HepG2 (cell line): ENCODE data around the gene FAM83G. TPM values are rescaled to one million over a fixed set of nuclear protein-coding genes. Genes with fewer than 3 reads are reported as not detected.

Source experiments
- ATF7-NPFF ChIP-seq: sonication (generic); formaldehyde crosslinking; IDR thresholded peaks from 2 replicates; pipeline ENCODE4 v1.8.1; 2023; ENCODE audit warnings: mild to moderate bottlenecking, low read depth, missing genetic modification reagents, moderate library complexity
- E2F5 ChIP-seq: sonication (generic); formaldehyde crosslinking; conservative IDR thresholded peaks from 2 replicates; pipeline ENCODE4 v1.4.0; 2020; ENCODE audit warnings: missing genetic modification reagents
- EEA1 ChIP-seq: sonication (generic); formaldehyde crosslinking; IDR thresholded peaks from 2 replicates; pipeline ENCODE4 v1.5.1; 2020; ENCODE audit warnings: mild to moderate bottlenecking, missing genetic modification reagents, borderline replicate concordance
- FIP1L1 ChIP-seq: fragments of 200-400 bp; formaldehyde crosslinking; IDR thresholded peaks from 2 replicates; pipeline ENCODE4 v1.6.1; 2018; ENCODE audit warnings: low read depth, mild to moderate bottlenecking, low read length, moderate library complexity, borderline replicate concordance; ENCODE audit not compliant: insufficient read depth
- FOXJ3 ChIP-seq: sonication (generic); formaldehyde crosslinking; IDR thresholded peaks from 2 replicates; pipeline ENCODE4 v1.4.0; 2020; ENCODE audit warnings: missing genetic modification reagents, mild to moderate bottlenecking, borderline replicate concordance
- HDAC1 ChIP-seq: sonication (generic); formaldehyde crosslinking; IDR thresholded peaks from 2 replicates; pipeline ENCODE4 v1.5.1; 2020; ENCODE audit warnings: mild to moderate bottlenecking, missing genetic modification reagents
- HNRNPL ChIP-seq: fragments of 200-400 bp; formaldehyde crosslinking; IDR thresholded peaks from 2 replicates; pipeline ENCODE4 v1.6.1; 2017; ENCODE audit warnings: mild to moderate bottlenecking, low read depth, low read length
- HOXA5 ChIP-seq: sonication (generic); formaldehyde crosslinking; IDR thresholded peaks from 2 replicates; pipeline ENCODE4 v1.4.0; 2020; ENCODE audit warnings: missing genetic modification reagents
- MXD4 ChIP-seq: IDR thresholded peaks from 2 replicates; pipeline ENCODE4 v1.6.1; 2016; ENCODE audit warnings: mild to moderate bottlenecking, missing biosample characterization, missing genetic modification reagents
- MYC ChIP-seq: sonication (generic); formaldehyde crosslinking; IDR thresholded peaks from 2 replicates; pipeline ENCODE4 v1.9.0; 2021; ENCODE audit warnings: missing genetic modification reagents, borderline replicate concordance
- POGZ ChIP-seq: sonication (generic); formaldehyde crosslinking; IDR thresholded peaks from 2 replicates; pipeline ENCODE4 v1.4.0; 2020; ENCODE audit warnings: mild to moderate bottlenecking, missing genetic modification reagents
- POLR2G ChIP-seq: fragments of 200-400 bp; formaldehyde crosslinking; IDR thresholded peaks from 2 replicates; pipeline ENCODE4 v1.6.1; 2018; ENCODE audit warnings: mild to moderate bottlenecking, low read depth, low read length, moderate library complexity
- SOX6 ChIP-seq, 2 experiments: fragments of 450-650 bp in 1 of 2; sonication (generic) in 1 of 2; formaldehyde crosslinking in 1 of 2; IDR thresholded peaks; 2 replicates each; pipeline versions ENCODE4 v1.4.0 to v1.6.1; 2017 to 2020; ENCODE audit warnings: antibody characterized with exemption in 1 of 2, mild to moderate bottlenecking in 1 of 2, missing genetic modification reagents in 1 of 2
- TARDBP ChIP-seq: sonication (generic); formaldehyde crosslinking; IDR thresholded peaks from 2 replicates; pipeline ENCODE4 v1.8.0; 2022; ENCODE audit warnings: mild to moderate bottlenecking, missing genetic modification reagents
- TCF12 ChIP-seq, 2 experiments: fragments of 450-650 bp in 1 of 2; sonication (generic) in 1 of 2; formaldehyde crosslinking in 1 of 2; IDR thresholded peaks; 2 replicates each; pipeline versions ENCODE4 v1.6.1 to v1.8.0; 2017 to 2022; ENCODE audit warnings: antibody characterized with exemption in 1 of 2, mild to moderate bottlenecking in 1 of 2, missing genetic modification reagents in 1 of 2, moderate library complexity in 1 of 2
- TRIM24 ChIP-seq: sonication (generic); formaldehyde crosslinking; IDR thresholded peaks from 2 replicates; pipeline ENCODE4 v1.8.0; 2022; ENCODE audit warnings: mild to moderate bottlenecking, missing genetic modification reagents
- ZBTB20 ChIP-seq: sonication (generic); formaldehyde crosslinking; IDR thresholded peaks from 2 replicates; pipeline ENCODE4 v1.8.1; 2023; ENCODE audit warnings: missing genetic modification reagents, low read depth, mild to moderate bottlenecking, borderline replicate concordance
- ZNF180 ChIP-seq: sonication (generic); formaldehyde crosslinking; IDR thresholded peaks from 2 replicates; pipeline ENCODE4 v1.4.0; 2020; ENCODE audit warnings: low read depth, missing genetic modification reagents, borderline replicate concordance
- ZNF232 ChIP-seq: sonication (generic); formaldehyde crosslinking; IDR thresholded peaks from 2 replicates; pipeline ENCODE4 v1.4.0; 2020; ENCODE audit warnings: missing genetic modification reagents, borderline replicate concordance
- ZNF432 ChIP-seq: sonication (generic); formaldehyde crosslinking; IDR thresholded peaks from 2 replicates; pipeline ENCODE4 v1.5.0; 2020; ENCODE audit warnings: missing genetic modification reagents, mild to moderate bottlenecking, borderline replicate concordance
- ZNF503 ChIP-seq: sonication (generic); formaldehyde crosslinking; IDR thresholded peaks from 2 replicates; pipeline ENCODE4 v1.4.0; 2020; ENCODE audit warnings: missing genetic modification reagents
- ZNF672 ChIP-seq: sonication (generic); formaldehyde crosslinking; IDR thresholded peaks from 2 replicates; pipeline ENCODE4 v1.8.1; 2022; ENCODE audit warnings: missing genetic modification reagents
- ZNF704 ChIP-seq: sonication (generic); formaldehyde crosslinking; IDR thresholded peaks from 2 replicates; pipeline ENCODE4 v1.8.1; 2023; ENCODE audit warnings: mild to moderate bottlenecking, inconsistent platforms, moderate library complexity, missing genetic modification reagents, borderline replicate concordance
- ZNF768 ChIP-seq: sonication (generic); formaldehyde crosslinking; IDR thresholded peaks from 2 replicates; pipeline ENCODE4 v1.4.0; 2020; ENCODE audit warnings: missing genetic modification reagents
- ZSCAN29 ChIP-seq: sonication (generic); formaldehyde crosslinking; conservative IDR thresholded peaks from 2 replicates; pipeline ENCODE4 v1.4.0; 2020; ENCODE audit warnings: mild to moderate bottlenecking, missing genetic modification reagents
- ZSCAN30 ChIP-seq: sonication (generic); formaldehyde crosslinking; IDR thresholded peaks from 2 replicates; pipeline ENCODE4 v1.5.0; 2020; ENCODE audit warnings: mild to moderate bottlenecking, missing genetic modification reagents
- polyA plus RNA-seq, 8 experiments: library from polyadenylated mRNA; depleted of rRNA in 3 of 8; stranded (reverse) in 7 of 8; unstranded in 1 of 8; fragments of >200 nt; fragmentation: Illumina TruSeq in 4 of 8; extraction: Trizol in 4 of 8; gene quantifications; 2 replicates each; pipeline versions ENCODE4 v1.2.1 to v1.2.3, GENCODE V29; 2011 to 2016; ENCODE audit warnings: low read depth in 4 of 8, missing spikeins in 1 of 8, mixed read lengths in 1 of 8; ENCODE audit not compliant: insufficient read depth in 1 of 8
- total RNA-seq, 5 experiments: library from RNA; depleted of rRNA; stranded (reverse); fragments of >200 nt; fragmentation: Illumina TruSeq; extraction: Trizol; gene quantifications; 2 replicates each; pipeline ENCODE4 v1.2.3, GENCODE V29; 2016; ENCODE audit warnings: low read depth in 1 of 5

FAM83G gene
- total and polyA plus RNA-seq, 2 of the 13 experiments (the other 11 are each of a cell fraction or from before 2014, with no cell fraction given) = 13.7 to 18.6 TPM

GRCh38 chr17:19005137-19005773 is 691 bp upstream of the FAM83G start (continued):
- 0 out of 2 replicates have a peak, but pooled peaks have one; percentile 31 for TF ChIP-seq ATF7-NPFF
- no peak for TF ChIP-seq ZSCAN29 (CRISPR knock-in tag)
- 0 out of 2 replicates have a peak, but pooled peaks have one; percentile 22 for TF ChIP-seq FOXJ3 (CRISPR knock-in tag)
- TF ChIP-seq ZBTB20 = no peak
- TF ChIP-seq SOX6 (IDR thresholded peaks at IDR 0.05) = no peak
- no peak; the same call in 1 of the 2 replicates for TF ChIP-seq SOX6 (CRISPR knock-in tag; IDR thresholded peaks at IDR 0.05)
- peak; percentile 81; the same call in 1 of the 2 replicates for TF ChIP-seq HOXA5 (CRISPR knock-in tag)
- TF ChIP-seq HNRNPL = peak; percentile 53
- TF ChIP-seq EEA1 (CRISPR knock-in tag) = no peak
- TF ChIP-seq MXD4 (CRISPR knock-in tag) = 0 out of 2 replicates have a peak, but pooled peaks have one; percentile 41
- no peak for TF ChIP-seq ZNF432
- no peak for TF ChIP-seq HDAC1
- no peak for TF ChIP-seq ZNF232
- TF ChIP-seq TARDBP (CRISPR knock-in tag) = no peak
- peak; percentile 63; the same call in 1 of the 2 replicates for TF ChIP-seq ZNF503 (CRISPR knock-in tag)
- TF ChIP-seq ZNF672 = no peak
- TF ChIP-seq TCF12 (IDR thresholded peaks at IDR 0.05) = no peak
- TF ChIP-seq TCF12 (CRISPR knock-in tag; IDR thresholded peaks at IDR 0.05) = no peak
- no peak for TF ChIP-seq ZNF180
- TF ChIP-seq POGZ (CRISPR knock-in tag) = peak; percentile 48; the same call in 1 of the 2 replicates
- TF ChIP-seq MYC = peak; percentile 38; the same call in 1 of the 2 replicates
- TF ChIP-seq FIP1L1 = 0 out of 2 replicates have a peak, but pooled peaks have one; percentile 10
- no peak for TF ChIP-seq ZSCAN30 (CRISPR knock-in tag)
- peak; percentile 21; the same call in 1 of the 2 replicates for TF ChIP-seq POLR2G
- peak; percentile 10; the same call in 1 of the 2 replicates for TF ChIP-seq ZNF768
- no peak for TF ChIP-seq ZNF704
- no peak for TF ChIP-seq TRIM24 (CRISPR knock-in tag)
- no peak for TF ChIP-seq E2F5
